HG03469 (cell line): ENCODE data around the gene ST3GAL2.
A peak's percentile ranks its signal among the peaks of the same experiment; 100 is the strongest.

Experiments
- ATAC-seq: cut with Tn5 transposase; IDR thresholded peaks from one replicate; pipeline ENCODE4 v1.9.1; 2021; ENCODE audit warnings: mild to moderate bottlenecking, moderate library complexity, moderate number of reproducible peaks; ENCODE audit not compliant: unreplicated experiment

Gene ST3GAL2

DNA sequence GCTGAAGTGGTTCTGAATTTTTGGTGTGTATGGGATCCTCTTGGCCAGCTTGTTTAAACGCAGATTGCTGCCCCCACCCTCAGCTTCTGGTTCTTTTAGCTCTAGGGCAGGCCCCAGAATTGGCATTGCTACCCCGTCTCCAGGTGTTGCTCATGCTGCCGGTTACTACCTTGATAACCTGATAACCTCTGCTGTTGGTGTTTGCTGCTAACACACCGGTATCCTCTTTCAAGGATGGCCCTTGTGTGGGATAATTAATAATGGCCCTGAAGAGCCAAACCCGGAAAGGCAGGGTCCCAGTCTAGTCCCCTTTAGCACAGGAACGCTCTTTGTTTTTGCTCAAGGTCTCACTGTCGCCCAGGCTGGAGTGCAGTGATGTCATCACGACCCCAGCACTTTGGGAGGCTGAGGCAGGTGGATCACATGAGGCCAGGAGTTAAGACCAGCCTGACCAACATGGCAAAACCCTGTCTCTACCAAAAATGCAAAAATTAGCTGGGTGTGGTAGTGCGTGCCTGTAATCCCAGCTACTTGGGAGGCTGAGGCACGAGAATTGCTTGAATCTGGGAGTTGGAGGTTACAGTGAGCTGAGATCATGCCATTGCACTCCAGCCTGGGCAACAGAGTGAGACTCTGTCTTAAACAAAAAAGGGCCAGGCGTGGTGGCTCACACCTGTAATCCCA lies 1.3 kb upstream of the ST3GAL2 start:
- ATAC-seq: no peak

DNA sequence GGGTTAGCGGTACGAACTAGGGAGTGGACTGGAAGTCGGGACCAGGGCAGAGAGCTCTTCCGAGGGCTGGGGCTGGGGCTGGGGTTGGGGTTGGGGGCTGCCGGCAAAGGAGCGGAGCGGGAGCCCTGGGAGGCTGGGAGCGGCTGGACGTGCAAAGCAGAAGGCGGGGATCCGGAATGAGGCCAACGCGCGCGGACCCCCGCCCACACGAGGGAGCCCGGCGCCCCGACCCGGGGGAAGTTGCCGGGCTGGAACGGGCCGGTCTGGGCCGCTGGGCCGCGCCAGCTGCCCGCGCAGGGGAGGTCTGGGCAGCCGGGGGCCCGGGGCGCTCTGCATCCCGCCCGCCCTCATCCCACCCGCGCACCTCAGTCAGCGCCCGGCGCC lies 323 bp downstream of the ST3GAL2 start:
- peak; percentile 14 for ATAC-seq

DNA sequence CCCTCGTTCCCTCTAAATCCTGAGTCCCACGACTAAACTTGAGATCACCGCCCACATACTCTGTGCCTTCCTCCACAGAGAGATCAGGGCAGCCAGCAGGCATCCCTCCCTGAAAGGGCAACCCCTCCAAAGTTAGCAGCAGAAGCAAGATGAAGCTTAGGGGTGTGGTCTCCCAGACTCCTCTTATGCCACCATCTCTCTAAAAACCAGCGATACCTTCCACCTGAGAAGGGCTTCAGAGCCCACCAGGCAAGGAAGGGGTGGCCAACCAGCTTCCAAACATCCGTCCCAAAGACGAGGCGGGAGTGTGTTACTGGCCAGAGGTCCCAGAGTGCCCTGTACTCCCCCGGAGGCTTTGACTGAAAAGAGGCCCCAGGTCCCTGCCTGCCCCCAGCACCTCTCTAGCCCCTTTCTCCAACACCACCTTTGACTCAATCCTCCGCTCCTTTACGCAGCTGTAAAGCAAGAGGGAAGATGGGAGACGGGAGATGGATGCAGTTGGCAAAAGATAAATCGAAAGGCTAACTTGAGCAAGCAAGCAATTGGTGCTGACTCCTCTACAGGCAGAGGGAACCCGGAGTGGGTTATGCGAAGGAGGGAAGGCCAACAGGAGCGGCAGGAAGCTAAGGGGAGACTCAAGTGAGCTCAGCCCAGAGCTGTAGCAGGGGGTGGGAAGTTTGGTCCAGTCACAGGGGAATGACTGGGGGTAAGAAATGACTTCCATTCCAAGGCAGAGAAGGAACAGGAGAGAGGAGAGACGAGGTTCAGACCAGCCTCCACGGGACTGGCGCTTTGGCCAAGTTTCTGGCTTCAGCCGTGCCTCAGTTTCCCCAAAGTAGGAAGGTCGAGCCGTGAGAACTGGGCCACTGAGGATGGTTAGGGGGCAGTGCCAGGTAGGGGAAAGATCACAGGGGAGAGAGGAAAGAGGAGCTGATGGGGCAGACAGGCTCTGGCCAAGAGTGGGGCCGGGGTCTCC lies 1.0 kb downstream of the ST3GAL2 start:
- no peak for ATAC-seq

DNA sequence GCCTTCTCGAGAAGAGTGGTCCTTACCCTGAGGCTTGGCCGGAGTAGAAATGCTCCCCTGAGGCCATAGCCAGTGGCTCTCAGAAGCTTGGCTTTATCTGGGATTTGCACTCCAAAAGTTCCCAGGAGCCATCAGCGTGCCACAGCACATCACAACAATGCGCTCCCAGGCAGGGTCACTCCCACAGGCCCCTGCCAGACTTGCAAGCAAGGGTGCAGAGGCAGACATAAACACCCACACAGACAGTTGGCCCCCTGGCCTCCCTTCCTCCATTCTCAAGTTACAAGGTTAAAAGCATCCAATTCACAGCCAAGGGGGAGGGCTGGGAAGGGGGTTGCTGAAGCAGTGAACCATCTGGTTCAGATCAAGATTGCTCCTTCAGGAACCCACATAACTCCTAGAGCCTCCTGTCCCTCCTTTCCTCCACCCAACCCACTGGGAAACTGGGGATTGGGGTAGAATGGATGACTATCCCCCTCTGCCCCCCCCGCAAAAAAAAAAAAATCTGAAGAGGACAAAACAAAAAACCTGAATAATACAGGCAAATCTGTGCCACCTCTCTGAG lies 1.8 kb downstream of the ST3GAL2 start:
- no peak for ATAC-seq

DNA sequence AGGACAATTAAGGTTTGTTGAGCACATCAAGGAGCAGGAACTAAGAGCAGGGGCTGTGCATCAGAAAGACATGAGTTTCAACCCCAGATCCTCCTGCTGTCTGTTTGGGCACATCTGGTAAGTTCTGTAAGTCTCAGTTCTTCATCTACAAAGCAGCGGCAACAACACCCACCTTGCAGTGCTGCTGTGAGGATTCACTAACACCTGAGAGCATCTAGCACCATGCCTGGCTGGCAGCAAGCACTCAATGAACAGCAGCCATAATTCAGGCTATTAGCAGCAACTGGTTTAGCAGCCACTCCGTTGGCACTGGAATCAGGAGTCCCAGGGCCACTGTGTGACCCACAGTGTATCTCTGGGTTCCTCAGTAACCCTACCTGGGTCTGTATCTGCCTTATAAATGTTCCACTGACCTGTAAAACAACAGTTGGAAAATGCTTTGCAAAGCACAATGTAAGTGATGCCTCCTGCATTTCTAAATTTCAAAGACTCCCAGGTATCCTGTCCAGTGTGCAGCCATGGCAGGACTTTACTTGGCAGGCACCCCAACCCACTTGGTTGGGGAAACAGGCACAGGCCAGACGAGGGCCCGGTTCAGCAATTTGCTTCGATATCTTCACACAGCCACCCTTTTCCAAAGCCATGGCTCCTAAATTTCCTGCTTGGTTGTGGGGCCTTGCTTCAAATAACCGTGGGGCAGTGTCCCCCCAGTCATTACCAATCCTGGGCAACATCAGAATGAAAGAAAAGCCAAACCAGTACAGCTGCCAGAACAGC lies 4.2 kb downstream of the ST3GAL2 start:
- no peak for ATAC-seq

DNA sequence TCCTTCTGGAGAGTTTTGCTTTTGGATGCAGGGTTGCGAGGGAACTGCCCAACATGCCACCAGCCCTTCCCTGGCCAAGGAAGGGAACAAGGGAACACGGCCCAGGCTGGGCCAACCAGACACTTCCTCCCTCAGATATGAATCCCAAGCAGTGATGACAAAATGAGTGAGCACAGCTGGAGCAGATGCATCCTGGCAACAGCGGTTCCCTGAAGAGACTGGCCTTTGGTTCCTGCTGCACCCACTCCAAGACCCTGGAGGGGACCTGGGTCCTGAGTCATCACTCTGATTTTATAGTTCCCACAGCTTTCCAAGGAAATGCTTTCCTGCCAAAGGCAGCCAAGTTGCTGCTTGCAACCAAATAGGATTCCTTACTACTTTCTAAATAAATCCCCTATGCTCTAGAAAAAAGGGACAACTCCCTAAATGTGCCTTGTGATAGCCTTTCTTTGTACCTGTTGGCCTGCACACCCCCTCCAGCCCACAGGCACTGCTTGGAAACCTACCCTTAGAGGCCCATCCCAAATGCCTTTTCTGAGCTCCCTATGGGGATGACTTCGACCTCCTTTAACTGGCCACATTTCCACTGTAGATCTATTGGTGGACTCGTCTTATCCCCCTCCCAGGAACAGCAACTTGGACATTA lies 5.3 kb downstream of the ST3GAL2 start:
- ATAC-seq: no peak

DNA sequence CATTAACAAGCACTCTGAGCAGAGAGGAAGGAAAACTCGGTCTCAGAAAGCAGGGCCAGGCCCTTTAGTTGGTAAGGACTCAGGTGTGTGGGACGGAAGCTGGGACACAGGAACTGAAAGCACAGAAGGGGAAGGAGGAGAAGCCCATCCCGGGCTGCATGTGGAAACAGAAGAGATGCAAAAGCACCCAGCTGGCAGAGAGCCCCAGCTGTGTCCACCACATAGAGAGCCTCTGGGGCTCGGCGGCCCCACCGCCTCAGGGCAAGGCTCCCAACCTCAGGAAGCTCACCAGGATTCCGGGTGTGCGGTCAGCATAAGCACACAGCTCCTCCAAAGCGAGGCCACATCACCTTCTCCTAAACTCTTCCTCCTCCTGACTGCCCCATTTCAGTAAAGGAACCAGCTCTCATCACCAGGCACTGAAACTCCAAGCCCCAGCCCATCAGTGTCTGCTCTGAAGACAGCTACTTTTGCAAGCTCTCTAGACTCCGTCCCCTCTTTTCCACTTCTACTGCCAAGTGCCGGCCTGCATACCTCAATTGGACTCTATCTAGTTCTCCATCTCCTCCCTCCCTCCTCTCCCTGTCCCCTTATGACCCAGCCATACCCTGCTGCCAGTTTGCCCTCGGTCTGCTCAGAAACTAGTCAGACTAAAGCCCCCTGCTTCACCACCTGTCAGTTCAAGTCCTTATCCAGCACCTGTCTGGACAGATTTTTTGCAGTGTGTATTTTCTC lies 6.0 kb downstream of the ST3GAL2 start:
- no peak for ATAC-seq

DNA sequence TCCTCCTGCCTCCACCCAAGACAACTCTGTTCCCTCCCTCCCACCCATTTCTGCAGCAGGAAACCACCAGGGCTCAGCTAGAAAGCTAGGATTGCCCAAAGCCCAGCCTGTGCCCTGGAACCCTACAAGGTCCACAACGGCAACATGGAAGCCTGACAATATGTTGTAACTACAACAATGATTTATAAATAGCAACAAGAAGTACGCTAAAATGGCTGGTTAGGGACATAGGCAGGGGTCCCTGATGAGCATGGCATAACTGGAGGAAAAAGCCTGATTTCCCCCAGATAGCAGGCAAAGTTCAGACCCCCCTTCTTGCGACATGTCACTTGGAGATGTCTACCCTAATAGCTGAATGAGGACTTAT lies 6.6 kb downstream of the ST3GAL2 start:
- no peak for ATAC-seq

DNA sequence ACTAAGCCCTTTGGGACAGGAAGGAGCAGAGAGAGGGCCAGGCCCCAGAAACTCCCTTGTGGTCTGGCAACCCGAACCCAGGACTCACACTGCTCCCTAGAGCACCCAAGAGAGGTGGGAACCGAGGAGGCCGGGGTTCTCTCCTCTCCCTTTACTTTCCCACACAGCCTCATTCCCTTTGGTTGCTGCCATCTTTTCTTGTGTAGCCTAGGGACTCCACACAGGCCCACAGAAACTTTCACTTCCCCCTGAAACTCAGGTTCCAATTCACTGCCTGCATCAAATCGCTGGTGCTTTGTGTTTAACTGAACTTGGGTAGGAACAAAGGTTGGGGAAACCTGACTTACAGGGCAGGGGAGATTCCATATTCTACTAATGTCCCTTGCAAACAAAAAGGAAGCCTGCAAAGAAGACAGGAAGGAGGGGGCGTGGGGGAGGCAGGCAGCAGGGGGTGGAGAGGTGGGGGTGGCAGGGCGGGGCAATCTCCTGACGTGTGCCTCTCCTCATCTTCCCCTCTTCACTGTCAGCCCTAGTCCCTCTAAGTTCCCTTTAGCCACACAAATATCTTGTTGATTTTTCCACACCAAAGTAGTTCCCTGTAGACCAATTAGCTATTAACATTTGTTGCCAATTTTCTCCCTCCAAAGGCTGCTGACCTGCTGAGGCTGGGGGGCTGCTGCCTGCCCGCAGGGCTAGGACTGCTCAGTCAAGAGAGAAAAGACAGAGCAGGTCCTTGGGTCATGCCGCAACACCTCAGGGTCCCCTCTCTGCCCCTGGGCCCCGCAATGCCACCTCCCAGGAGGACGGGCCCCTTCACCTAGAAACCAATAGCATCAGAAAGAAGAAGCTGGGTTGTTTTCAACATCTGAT lies 8.0 kb downstream of the ST3GAL2 start:
- peak; percentile 38 for ATAC-seq

DNA sequence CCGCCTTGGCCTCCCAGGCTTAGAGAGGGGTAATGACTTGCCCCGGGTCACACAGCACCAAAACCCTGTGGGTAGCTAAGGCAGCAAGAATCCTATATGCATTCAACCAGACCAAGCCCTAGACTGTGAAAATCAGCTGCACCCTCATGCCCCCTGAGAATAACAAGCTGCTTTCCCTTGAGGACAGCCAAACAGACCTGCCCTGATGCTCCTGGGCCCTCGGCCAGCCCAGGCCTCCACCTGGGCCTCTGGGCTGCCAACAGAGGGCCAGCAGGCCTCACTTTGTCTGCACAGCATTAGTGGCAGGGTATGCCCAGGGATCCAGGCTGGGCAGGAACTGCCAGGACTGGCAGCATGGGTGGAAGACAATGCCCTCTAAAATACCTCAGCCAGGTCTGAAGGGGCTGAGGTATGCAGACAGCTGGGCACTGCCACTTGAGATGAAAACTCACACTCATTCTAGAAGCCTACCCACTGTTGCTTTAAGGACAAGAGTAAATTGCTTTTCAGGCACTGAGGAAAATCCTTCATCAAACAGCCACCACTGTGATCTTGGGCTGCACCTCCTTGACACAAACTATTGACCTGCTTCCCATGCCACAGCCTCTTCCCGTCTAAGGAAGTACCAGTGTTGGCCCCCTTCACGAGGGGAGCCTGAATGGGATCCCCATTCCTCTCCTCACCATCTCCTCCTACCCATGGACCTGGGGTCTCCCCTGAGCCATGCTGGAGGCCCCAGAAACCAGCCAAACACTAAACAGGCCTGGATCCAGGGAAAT lies 8.8 kb downstream of the ST3GAL2 start:
- ATAC-seq: no peak

DNA sequence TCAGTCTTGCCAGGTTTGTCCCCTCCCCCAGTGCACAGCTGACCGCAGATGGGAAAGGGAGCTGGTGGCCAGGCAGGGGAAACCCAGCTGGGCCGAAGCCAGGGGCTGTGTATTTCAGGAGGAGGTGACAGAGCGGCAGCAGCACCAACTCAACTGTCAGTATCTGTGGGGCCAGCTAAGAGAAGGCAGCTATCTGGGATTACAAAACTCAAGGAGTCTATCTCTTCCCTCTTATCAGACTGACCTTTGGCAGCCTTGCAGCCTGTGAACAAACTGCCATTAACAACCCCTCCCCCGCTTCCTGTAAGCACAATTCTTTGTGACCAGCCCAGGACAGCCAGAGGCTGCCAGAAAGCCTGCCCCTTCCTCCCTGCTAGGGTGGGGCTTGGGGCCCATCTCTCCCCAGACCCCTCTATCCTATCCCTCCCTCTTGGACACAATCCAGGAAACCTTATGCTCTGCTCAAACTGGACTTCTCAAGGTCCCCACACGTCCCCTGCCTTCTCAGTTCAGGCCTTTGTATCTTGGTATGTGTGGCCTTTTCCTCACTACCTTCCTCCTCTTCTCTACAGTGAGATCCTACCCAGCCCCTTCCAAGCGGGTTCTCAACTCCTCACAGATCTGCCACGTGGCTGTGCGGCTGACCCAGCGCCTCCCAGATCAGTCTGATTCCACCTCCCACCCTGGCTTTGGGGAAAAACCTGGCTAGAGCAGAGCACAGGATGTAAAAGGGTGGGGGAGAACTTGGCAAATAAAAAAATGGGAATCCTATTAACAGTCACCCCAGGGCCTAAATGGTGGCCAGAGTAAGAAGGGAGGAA lies 10.5 kb downstream of the ST3GAL2 start:
- no peak for ATAC-seq

DNA sequence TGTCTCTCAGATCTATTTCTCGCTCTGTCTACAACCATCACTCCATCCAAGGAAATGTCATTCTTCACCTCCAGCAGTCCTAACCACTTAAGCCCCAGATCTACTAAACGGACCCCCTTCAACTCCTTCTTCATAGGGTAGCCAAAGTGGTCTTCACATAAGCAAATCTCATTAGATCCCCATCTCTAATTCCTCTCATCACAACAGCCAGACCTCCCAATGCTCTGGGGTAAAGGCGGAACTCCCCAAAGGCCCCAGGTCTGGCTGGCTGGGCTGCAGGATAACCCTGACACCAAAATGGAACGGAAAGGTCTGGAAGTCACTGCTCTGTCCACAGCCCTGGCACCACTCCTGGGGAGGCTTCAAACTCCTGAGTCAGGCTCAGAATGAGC lies 11.1 kb downstream of the ST3GAL2 start:
- ATAC-seq: no peak

DNA sequence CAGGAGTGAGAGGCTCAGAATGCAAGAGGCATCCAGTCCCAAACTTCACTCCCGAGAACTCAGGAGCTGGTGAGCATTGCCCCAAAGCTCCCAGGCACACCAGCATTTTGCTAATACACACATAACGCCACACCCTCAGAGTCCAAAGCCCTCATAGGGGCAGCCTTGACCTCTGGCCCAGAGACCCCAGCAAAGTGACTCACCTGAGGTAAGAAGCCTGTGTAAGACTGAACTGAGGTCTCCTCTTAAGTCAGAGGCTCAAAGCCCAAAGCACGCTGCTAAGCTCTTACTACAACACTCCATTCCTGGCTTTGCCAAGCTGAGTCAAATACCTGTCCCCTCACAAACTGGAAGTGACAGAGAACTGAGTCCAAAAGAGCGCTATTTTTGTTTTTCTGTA lies 16.4 kb downstream of the ST3GAL2 start:
- no peak for ATAC-seq

DNA sequence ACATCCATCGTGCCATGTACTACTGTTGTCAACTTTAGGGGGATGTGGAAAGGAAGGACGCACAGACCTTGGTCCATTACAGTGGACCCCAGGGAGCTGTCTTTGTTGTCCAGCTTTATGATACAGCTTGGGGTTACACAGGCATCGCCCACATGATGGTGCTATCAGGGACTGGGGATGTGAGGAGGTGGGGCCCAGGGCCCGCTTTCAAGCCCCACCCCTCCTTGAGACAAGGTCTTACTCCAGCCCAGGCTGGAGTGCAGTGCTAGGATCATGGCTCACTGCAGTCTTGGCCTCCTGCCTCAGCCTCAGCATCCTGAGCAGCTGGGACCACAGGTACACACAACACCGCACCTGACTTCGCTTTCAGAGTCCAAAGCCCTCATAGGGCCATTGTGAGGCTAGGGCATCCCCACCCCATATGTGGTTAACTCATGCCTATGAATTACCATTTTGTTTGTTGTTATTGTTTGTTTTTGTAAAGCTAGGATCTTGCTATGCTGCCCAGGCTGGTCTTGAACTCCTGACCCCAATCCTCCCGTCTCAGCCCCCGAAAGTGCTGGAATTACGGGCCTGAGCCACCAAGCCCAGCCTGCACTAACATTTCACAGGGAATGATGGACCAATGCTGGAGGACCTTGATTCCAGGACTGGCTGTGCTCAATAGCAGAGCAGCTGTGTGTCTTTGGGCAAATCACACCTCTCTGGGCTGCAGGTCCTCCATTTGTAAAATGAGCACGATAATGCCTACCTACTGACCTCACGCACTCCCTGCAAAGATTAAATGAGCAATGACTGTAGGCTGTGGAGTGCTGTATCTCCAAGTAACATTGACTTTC lies 17.2 kb downstream of the ST3GAL2 start:
- ATAC-seq: no peak

DNA sequence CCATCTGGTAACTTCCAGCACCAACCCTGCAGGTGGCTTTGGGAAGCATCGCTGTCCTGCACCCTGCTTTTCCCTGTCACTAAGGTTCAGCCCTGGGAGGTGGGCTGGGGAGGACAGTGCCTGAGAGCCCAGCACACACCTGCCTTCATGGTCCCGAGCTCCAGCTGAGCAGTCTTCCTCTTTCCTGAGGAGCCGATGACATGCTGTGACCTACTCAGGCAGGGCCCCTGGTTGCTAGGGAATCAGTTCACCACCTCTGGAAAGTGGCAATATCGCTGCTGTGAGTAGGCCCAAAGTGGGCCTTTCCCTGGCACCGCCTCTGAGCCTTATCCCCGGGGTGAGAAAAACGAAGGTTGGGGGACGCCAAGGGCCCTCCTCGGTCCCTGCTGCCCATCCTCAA lies 17.9 kb downstream of the ST3GAL2 start:
- no peak for ATAC-seq
